A673 (cell line): Measurements from ENCODE around the gene TBX1.

Experiments used
- CTCF ChIP-seq: fragments of 300-800, 200-600 bp; sonication (generic); conservative IDR thresholded peaks from 2 replicates; pipeline ENCODE4 v1.5.1; 2017; ENCODE audit warnings: low read depth, mild to moderate bottlenecking, antibody characterized with exemption, low read length, moderate library complexity, mixed read lengths
- EZH2 ChIP-seq: fragments of 200-600 bp; sonication (generic); IDR thresholded peaks from 2 replicates; pipeline ENCODE4 v1.6.1; 2017; ENCODE audit warnings: borderline replicate concordance, low read depth, mild to moderate bottlenecking, mixed read lengths, antibody characterized with exemption, low read length; ENCODE audit not compliant: poor library complexity, severe bottlenecking

GRCh38 chr22:19799322-19800190 lies 39.0 kb downstream of the TBX1 start:
- TF ChIP-seq EZH2 (no peak), CTCF (0 out of 2 replicates have a peak, but pooled peaks have one; percentile 17)
